GM21723 (cell line): ENCODE results near the gene MISP.
"Not testable (repeated sequence)": the region's sequence is repeated elsewhere in the genome, so short reads cannot be mapped to it uniquely, and the experiment has no call there.

Source experiments
- ATAC-seq: cut with Tn5 transposase; IDR thresholded peaks from one replicate; pipeline ENCODE4 v1.9.1; 2021; ENCODE audit warnings: mild to moderate bottlenecking, moderate library complexity; ENCODE audit not compliant: unreplicated experiment

The MISP gene

DNA sequence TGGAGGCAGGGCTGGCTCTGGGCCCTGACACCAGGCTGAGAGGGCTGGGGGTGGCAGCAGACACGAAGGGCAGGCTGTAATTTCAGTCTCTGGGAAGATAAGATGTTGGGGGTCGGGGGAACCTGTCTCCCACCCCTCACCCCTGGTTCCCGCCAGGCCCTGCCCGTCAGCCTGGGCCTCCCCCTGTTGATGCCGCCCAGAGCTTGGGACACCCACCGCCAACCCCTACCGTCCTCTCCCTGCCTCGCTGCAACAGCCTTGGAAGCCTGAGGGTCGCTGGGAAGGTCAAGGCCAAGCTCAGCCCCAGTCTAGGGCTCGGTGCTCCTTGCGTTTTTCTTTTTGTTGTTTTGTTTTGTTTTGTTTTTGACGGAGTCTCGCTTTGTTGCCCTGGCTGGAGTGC, 27.7 kb upstream of the MISP start:
- no peak for ATAC-seq

DNA sequence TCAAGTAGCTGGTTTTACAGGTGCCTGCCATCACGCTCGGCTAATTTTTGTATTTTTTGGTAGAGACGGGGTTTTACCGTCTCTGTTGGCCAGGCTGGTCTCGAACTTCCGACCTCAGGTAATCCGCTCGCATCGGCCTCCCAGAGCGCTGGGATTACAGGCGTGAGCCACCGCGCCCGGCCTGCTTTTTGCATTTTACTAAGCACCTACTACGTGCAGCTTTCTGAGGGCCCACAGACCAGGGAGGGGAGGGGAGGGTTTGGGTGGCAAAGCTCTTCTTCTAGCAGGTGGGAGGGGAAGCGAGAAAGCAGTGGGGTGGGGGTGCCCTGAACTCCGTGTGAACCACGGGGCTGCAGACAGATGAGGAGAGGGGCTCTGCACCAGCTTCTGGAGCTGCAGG, 27.2 kb upstream of the MISP start:
- ATAC-seq: no peak

DNA sequence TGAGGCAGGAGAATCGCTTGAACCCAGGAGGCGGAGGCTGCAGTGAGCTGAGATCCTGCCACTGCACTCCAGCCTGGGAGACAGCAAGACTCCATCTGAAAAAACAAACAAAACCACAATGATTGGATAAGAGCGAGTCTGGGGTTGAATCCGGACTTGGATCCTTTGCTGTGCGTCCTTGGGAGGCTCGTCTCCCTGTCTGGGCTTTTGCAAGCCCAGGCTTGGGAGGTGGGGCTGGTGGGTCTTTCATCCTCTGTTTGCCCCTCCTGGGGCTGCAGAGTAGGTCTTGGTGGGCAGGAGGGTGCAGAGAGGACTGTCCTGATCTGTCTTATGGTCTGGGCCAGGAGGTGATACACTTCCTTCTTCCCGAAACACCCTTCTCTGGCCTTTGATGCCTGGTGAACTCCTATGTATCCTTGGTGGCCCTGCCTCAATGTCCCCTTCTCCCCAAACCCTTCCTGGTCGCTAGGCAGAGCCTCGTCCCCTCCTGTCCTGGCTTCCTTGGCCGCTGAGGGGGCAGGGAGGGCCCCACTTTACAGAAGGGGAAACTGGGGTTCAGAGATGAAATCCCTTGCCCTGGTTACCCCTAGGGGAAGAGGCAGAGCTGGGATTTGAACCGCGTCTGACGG, 25.3 kb upstream of the MISP start:
- ATAC-seq: no peak

DNA sequence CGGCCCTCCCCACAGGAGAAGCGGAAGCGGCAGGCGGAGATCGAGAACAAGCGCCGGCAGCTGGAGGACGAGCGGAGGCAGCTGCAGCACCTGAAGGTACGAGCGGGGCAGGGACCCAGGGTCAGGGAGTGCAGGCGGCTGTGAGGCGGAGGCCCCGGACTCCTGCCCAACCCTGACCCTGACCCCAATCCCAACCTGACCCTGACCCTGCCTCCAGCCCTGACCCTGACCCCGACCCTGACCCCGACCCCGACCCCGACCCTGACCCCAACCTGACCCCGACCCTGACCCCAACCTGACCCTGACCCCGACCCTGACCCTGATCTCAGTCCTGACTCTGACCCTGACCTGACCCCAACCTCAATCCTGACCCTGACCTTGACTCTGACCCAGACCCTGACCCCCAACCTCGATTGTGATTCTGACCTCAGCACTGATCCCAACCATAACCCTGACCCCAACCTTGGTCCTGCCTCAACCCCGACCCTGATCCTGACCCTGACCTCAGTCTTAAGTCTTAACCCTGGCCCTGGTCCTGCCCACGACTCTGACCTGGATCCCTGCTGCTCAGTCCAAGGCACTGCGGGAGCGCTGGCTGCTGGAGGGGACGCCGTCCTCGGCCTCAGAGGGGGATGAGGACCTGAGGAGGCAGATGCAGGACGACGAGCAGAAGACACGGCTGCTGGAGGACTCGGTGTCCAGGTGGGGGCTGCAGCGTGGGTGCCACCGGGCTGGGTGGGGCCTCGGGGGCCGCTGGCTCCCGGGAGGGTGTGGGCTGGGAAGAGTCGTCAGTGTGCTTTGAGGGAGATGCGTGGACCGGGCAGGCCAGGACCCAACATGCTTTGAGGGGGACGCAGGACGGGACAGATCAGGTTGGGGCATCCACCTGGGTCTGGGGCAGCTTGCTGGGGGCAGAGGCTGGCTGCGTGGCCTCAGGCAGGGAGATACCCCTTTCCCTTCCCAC, 23.6 kb upstream of the MISP start:
- ATAC-seq: no peak

DNA sequence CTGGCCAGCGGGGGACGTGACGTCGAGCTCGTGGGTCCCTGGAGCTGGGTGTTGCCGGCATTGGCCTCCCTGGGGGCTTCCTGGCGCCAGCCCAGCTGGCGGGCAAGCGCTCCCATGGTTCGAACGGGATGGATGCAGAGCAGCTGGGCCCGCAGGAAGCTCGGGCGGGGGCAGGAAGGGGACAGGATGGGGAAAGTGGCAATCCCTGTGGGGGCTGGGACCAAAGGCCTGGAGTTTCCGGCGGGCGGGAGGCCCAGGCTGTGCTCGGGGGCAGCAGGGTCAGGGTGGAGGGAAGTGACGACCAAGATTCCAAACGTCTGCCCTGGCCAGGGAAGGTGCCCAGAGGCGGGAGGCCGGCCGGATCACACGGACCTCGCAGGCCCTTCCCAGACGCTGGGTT, 22.9 kb upstream of the MISP start:
- ATAC-seq: no peak

DNA sequence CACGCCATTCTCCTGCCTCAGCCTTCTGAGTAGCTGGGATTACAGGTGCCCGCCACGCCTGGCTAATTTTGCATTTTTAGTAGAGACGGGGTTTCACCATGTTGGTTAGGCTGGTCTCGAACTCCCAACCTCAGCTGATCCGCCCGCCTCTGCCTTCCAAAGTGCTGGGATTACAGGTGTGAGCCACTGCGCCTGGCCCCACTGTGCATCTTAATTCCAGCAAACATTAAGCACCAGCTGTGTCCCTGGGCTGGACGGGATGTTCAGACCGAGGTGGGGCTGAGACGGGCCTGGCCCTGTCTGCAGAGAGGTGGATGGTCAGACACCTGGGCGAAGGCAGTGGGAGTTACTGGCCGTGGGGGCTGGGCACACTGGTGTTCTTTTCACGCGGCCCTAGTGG, 21.3 kb upstream of the MISP start:
- ATAC-seq: not testable (repeated sequence)

DNA sequence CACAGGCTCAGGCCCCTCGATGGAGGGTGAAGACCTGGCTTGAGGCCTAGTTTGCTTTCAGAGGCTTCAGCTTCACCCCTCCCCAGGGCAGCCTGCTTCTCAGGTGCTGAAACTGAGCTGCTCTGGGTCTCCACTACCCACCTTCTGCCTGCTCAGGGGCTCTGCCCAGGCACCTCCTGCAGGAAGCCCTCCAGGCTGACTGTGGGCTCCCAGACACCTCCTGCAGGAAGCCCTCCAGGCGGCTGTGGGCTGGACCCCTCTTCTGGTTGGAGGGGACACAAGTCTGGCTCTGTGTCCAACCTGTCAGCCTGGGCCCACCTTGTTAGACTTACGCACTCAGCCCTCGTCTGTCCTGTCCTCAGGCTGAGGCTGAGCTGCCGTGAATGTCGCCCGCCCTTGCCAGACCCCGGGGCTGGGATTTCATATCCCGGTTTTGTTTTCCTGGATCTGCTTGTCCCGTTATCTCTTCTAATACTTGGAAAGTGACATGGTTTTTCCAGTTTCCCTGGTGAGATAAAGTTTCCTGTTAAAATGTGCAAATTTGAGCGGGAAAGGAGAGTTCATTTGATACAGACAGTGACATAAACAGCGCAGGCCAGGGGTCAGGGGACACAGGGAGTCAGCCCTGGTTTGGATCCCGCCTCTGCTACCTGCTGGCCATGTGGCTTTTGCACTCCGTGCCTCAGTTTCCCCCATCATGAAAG, 20.8 kb upstream of the MISP start:
- ATAC-seq: no peak

DNA sequence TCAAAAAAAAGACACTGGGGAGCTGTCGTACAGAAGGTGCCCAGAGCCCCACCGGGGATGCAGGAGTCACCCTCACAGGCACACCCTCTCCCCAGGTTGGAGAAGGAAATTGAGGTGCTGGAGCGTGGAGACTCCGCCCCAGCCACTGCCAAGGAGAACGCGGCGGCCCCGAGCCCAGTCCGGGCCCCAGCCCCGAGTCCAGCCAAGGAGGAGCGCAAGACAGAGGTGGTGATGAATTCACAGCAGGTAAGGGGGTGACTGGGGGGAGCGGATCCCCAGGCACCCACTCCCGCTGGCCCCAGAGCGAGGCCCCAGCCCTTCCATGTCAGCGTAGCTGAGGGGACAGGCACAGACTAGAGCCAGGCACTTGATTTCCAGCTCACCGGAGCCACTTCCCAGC, 19.9 kb upstream of the MISP start:
- ATAC-seq: no peak

DNA sequence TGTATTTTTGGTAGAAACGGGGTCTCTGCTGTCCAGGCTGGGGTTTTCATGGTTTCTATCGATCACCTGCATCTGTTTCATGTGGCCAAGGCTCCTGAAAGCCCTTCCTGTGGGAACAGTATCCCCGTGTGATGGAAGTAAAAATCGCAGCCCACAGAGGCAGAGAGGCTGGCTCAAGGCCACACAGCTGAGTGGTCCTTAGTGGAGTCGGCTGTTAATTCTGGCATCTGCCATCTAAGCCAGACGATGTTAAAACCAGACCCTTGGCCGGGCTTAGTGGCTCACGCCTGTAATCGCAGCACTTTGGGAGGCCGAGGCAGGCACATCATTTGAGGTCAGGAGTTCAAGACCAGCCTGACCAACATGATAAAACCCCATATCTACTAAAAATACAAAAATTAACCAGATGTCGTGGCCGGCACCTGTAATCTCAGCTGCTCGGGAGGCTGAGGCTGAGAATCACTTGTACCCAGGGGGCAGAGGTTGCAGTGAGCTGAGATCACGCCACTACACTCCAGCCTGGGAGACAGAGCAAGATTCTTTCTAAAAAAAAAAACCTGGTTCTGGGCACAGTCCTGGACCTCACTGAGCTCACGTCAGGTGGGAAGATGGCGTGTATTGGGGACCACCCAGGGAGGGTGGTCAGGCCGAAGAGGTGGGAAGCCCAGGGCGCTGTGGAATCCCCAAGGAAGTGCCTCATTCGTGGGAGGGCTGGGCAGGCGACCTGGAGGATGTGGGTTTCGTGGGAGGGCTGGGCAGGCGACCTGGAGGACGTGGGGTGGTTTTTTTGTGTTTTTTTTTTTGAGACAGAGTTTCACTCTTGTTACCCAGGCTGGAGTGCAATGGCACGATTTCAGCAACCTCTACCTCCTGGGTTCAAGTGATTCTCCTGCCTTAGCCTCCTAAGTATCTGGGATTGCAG, 18.5 kb upstream of the MISP start:
- ATAC-seq: no peak

DNA sequence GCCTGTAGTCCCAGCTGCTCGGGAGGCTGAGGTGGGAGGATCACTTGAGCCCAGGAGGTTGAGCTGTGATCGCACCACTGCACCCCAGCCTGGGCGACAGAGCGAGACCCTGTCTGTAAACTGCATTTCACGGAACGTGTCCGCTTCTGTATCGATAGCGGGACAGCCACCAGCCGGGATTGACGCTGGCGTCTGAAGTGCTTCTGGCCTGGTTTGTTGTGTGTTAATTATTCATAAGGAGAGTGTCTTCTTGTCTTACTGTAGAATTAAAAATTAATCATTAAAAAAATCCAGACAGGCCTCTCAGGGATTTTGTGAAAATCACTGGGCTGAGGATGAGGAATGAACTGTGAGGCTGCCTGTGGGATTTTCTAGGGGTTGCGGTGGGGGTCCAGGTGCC, 16.2 kb upstream of the MISP start:
- no peak for ATAC-seq

DNA sequence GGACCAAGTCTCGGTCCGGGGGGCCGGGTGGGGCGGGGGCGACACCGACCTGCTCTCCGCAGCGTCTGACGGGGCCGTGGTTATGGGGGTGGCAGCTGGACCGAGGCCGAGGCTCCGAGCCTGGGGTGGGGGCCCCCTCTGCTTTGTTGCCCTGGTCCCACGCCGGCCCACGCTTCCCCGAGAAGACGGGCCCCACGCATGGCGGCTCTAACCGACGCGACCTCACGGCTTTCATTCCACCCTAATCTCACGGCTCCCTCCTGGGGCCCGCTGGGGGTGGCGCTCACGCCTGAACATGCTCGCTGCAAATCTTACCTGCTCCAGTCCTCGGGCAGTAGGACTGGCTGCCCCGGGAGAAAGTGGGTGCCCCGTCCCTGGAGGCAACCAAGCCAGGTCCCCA, 14.8 kb upstream of the MISP start:
- ATAC-seq: no peak

DNA sequence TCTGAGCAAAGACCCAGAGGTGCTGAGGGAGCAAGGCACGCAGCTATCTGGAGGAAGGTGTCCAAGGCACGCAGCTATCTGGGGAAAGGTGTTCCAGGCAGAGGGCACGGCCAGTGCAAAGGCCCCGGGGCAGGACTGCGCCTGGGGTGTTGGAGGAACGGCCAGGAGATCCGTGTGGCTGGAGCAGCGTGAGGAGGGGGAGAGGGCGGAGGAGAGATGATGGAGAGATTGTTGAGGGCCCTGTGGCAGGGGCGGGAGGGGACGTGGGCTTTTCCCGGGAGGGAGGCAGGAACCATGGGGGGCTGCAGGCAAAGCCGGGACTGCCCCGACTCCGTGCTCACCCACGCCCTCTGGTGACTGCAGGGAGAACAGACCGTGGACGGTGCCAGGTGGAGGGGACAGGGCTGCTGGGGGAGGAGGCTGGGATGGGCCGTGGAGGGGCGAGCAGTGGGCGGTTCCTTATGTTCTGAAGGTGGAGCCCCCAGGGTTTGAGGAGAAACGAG, 13.3 kb upstream of the MISP start:
- no peak for ATAC-seq

DNA sequence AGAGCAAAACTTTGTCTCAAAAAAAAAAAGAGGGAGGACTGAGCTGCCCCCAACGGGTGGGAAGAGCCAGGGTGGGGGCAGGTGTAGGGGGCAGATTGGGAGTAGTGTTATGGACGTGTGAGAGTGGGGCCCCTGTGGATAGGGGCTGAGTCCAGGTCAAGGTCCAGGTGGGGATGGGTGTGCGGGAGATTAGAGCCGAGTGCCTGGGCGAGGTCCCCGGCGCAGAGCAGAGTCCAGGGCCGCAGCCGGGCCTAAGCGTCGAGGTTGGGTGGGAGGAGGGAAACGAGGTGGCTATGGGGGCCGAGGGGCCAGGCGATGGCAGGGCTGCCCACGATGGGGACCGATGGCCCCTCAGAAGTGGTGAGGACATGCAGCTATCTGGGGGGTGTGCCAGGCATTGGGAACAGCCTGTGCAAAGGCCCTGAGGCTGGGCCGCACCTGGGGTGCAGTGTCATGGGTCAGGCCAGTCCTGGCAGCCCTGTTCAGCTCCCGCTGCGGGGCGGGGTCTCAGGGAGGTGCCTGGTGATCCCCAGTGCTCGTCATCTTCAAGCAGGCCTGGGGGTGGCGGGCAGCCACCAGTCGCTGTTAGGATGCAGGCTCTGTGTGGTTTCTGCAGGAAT, 12.3 kb upstream of the MISP start:
- no peak for ATAC-seq

DNA sequence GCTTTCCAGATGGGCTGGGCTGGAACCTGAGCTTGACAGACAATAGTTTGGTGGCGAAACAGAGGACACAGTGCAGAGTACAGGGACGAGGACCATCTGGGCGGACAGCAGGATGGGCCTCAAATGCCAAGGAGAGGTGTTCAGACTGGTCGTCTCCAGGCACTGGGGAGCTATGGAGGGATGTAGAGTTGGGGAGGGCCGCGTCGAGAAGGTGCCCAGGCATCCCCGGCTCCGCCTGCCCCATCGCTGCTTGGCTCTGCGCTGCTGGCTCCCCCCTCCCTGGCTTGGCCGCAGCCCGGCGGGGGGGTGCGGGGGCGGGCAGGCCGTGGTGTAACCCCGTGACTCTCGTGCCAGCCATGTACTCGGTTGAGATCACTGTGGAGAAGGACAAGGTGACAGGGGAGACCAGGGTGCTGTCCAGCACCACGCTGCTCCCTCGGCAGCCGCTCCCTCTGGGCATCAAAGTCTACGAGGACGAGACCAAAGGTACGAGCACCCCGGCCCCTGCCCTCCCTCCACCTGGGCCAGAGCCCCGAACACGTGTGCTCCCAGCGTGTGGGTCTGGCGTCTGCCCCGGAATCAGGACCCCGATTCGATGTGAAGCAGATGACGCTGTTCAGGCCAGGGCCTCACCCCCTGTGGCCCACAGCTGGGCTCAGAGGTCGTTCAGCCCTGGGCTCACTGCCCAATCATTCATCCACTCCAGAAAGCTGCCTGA, 10.8 kb upstream of the MISP start:
- ATAC-seq: no peak

DNA sequence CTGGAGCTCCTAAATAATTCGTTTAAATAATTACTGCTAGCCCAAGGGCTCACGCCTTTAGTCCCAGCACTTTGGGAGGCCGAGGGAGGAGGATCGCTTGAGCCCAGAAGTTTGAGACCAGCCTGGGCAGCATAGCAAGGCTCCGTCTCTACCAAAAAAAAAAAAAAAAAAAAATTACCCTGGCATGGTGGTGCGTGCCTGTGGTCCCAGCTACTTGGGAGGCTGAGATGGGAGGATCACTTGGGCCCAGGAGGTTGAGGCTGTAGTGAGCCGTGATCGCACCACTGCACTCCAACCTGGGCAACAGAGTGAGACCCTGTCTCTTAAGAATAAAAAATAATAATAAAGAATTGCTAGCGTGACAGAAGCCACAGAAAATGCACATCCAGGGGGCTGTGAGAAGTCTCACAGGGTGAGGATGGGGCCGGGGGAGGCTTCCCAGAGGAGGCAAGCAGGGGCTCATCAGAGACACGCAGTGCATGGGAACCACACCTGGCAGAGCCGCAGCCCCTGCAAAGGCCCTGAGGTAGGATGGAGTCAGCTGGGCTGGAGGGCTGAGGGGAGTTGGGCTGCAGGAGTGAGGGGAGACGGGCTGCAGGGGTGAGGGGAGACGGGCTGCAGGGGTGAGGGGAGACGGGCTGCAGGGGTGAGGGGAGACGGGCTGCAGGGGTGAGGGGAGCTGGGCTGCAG, 10.0 kb upstream of the MISP start:
- not testable (repeated sequence) for ATAC-seq

DNA sequence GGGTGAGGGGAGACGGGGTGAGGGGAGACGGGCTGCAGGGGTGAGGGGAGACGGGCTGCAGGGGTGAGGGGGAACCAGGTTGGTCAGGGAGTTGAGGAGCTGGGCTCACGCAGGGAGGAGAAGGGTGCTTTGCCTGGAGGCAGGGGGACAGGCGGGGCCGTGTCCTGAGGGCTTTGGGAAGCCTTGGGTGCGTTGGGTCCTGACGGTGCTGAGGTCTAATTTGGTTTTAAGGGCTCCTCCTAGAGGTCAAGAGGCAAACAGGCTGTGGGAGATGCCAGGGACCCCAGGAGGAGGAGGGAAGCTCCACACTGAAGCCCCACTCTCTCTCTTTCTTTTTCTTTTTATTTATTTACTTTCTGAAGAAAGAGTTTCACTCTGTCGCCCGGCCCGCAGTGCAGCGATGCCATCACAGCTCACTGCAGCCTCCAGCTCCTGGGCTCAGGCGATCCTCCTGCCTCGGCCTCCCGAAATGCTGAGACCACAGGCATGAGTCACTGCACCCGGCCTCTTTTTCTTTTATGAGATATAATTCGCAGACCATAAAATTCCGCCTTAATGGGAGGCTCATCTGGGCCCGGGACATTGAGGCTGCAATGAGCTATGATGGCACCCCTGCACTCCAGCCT, 9.3 kb upstream of the MISP start:
- no peak for ATAC-seq

DNA sequence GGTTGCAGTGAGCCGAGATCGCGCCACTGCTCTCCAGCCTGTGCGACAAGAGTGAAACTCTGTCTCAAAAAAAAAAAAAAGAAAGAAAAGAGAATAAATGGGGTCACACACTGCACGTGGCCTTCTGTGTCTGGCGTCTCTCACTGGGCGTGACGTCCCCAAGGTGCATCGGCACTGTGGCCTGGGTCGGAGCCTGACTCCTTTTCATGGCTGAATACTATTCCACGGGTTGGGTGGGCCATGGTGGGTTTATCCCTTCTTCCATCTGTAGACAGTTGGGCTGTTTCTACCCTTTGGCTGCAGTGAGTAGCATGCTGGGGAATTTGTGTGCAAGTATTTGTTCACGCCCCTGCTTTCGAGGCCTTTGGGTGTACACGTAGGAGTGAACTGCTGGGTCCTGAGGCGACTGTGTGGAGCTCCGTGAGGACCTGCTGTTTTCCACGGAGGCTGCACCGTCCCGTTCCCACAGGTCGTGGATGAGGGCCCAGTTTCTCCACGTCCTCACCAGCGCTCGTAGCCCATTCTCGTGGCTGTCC, 8.3 kb upstream of the MISP start:
- no peak for ATAC-seq

DNA sequence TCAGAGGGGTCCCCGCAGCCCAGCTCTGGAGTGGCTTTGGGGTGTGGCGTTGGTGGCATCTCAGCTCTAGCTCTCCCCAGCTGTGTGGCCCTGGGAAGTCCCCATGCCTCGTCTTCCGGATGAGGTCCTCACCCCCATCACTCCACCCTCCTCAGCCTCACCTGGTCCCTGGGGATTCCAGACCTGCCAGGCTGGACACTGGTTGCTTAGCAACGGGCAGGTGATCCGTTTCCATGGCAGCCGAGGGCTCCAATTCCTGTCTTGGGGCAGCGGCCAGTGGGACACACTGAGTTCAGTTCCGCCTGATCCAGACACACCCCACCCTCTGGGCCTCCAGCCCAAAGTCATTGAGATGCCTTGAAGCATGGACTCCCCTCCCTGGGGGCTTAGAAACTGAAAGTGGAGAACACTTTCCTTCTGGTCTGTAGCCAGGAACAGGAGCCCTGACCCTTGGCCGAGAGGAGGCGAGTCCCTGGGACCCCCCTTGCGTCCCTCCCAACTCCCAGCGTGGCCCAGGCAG, 7.7 kb upstream of the MISP start:
- ATAC-seq: no peak
